Stimulated activated CD8-positive, alpha-beta memory T cell treated with anti-CD3 and anti-CD28 coated beads, Interleukin-12 subunit alpha, Interleukin-12 subunit beta, amount 100 ng/mL, for 1 hour (primary cell): ENCODE data around the gene ARL17B.
"Not testable (repeated sequence)": the region's sequence is repeated elsewhere in the genome, so short reads cannot be mapped to it uniquely, and the experiment has no call there.

Source experiments
- DNase-seq: peaks from one replicate; pipeline ENCODE4 v3.0.0-alpha.2; 2020; ENCODE audit warnings: low read depth

ARL17B gene

GRCh38 chr17:46249153-46249552 is 112.4 kb downstream of the ARL17B start:
- not testable (repeated sequence) for DNase-seq

GRCh38 chr17:46244949-46245768 is 116.4 kb downstream of the ARL17B start:
- not testable (repeated sequence) for DNase-seq

- not testable (repeated sequence) for DNase-seq
Observed at GRCh38 chr17:46244339-46244913, 117.1 kb downstream of the ARL17B start.

- not testable (repeated sequence) for DNase-seq
Observed at GRCh38 chr17:46243928-46244327, 117.6 kb downstream of the ARL17B start.

- DNase-seq, result not testable (repeated sequence)
Observed at GRCh38 chr17:46243505-46243904, 118.1 kb downstream of the ARL17B start.

- DNase-seq, result not testable (repeated sequence)
Observed at GRCh38 chr17:46231359-46231758, 130.2 kb downstream of the ARL17B start.

- DNase-seq, result peak; percentile 89
Observed at GRCh38 chr17:46225274-46225794, 136.2 kb downstream of the ARL17B start.

GRCh38 chr17:46224864-46225263 is 136.7 kb downstream of the ARL17B start:
- DNase-seq, result not testable (repeated sequence)
